Measurements from ENCODE around the gene ZXDC.

DNA sequence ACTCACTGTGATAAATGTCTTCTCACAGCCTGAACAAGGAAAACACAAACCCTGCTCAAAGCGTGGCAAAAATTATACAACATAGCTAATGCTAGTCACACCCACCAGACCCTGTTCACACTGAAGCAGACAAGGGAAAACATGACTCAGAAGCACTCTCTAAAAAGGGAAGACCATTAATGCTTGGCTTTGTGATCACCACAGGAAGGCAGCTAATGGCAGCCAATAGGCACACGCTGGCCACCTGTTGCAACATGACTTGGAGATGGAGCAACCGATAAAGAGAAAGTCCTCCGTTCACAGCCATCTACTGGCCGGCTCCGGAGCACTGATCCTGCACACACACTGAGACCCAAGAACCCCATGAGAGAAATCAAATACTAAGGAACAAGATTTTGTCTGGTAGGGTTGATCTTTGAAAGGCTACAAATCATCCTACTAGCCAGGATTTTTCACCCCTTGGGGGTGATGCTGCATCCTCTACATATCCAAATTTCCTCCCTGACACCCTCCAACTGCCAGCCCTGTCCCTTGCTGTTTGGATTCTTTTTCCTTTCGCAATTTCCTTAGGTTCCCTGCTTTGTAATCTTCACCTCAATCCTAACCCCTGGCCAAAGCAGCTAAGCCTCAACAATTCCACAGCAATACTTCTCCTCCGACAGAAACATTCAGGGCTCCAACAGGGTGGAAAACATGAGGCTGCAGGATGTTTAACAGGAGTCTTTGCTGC, 3.2 kb downstream of the ZXDC start:
- TF ChIP-seq POLR2AphosphoS5 (IDR thresholded peaks at IDR 0.05; ENCODE audit: low read depth, low read length) (no peak), POLR2A (IDR thresholded peaks at IDR 0.05; ENCODE audit: low read depth, low read length) (no peak), TAF1 (IDR thresholded peaks at IDR 0.05; ENCODE audit: borderline replicate concordance, low read depth, low read length) (no peak)

Measured in GM12892 (cell line).